IMR-90 (cell line): Measurements from ENCODE around the gene ADGRA1.

Source experiments
- BHLHE40 ChIP-seq: fragments of 150-350 bp; IDR thresholded peaks from 2 replicates; pipeline ENCODE4 v1.6.1; 2016; ENCODE audit warnings: mild to moderate bottlenecking, low read depth, low read length
- CHD1 ChIP-seq: IDR thresholded peaks from 2 replicates; pipeline ENCODE4 v1.6.1; 2012; ENCODE audit warnings: low read depth, low read length, improper control_type of control experiment
- POLR2A ChIP-seq: IDR thresholded peaks from 2 replicates; pipeline ENCODE4 v1.6.1; 2012; ENCODE audit warnings: mild to moderate bottlenecking, low read depth, low read length
- RFX5 ChIP-seq: IDR thresholded peaks from 2 replicates; pipeline ENCODE4 v1.8.0; 2012; ENCODE audit warnings: low read depth, mild to moderate bottlenecking, low read length, moderate library complexity
- TF ChIP-seq, protein P1 (sequence below): conservative IDR thresholded peaks from 2 replicates; pipeline ENCODE4 v1.5.1; 2012; ENCODE audit warnings: mild to moderate bottlenecking, low read depth, low read length, improper control_type of control experiment

DNA sequence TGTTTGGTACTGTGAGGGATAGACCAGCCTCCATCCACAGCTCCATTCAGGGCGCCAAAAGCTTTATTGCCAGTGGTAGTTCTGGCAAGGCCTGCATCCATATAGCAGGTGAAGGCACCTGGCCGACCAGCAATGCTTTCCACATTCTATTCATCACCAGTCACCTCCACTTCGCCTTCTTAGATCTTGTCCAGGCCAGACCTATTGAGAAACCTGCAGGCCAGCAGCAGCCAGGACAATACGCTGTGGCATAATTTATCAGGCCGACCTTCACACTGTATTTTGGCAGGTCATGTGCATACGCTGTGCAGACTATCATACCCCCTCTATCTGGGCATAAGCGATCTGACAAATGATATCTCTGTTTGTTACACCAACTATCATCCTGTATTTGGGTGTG is 57.0 kb downstream of the ADGRA1 start:
- TF ChIP-seq POLR2A (no peak), RFX5 (no peak), BHLHE40 (no peak), CHD1 (no peak)
- TF ChIP-seq, protein P1, sequence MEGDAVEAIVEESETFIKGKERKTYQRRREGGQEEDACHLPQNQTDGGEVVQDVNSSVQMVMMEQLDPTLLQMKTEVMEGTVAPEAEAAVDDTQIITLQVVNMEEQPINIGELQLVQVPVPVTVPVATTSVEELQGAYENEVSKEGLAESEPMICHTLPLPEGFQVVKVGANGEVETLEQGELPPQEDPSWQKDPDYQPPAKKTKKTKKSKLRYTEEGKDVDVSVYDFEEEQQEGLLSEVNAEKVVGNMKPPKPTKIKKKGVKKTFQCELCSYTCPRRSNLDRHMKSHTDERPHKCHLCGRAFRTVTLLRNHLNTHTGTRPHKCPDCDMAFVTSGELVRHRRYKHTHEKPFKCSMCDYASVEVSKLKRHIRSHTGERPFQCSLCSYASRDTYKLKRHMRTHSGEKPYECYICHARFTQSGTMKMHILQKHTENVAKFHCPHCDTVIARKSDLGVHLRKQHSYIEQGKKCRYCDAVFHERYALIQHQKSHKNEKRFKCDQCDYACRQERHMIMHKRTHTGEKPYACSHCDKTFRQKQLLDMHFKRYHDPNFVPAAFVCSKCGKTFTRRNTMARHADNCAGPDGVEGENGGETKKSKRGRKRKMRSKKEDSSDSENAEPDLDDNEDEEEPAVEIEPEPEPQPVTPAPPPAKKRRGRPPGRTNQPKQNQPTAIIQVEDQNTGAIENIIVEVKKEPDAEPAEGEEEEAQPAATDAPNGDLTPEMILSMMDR = no peak
